Upper lobe of right lung (tissue), 1 donor: ENCODE results near the gene PADI4. TPM values are rescaled to one million over a fixed set of nuclear protein-coding genes. Genes with fewer than 3 reads are reported as not detected.

ENCODE experiments used
- ATAC-seq: fragments of 200-7000 bp; cut with Tn5 transposase; one replicate; pipeline ENCODE4 v1.9.1; 2020; ENCODE audit warnings: mild to moderate bottlenecking, moderate library complexity
- DNase-seq: peaks from one replicate; pipeline ENCODE4 v3.0.0-alpha.2; 2020
- H3K27ac ChIP-seq: fragments of 200-600 bp; one replicate; pipeline ENCODE4 v1.8.0; 2022
- H3K27me3 ChIP-seq: fragments of 200-600 bp; one replicate; pipeline ENCODE4 v1.8.0; 2022; ENCODE audit warnings: mild to moderate bottlenecking
- H3K36me3 ChIP-seq: fragments of 200-600 bp; one replicate; pipeline ENCODE4 v1.8.0; 2022
- H3K4me1 ChIP-seq: fragments of 200-600 bp; one replicate; pipeline ENCODE4 v1.8.0; 2022
- H3K4me3 ChIP-seq: fragments of 200-600 bp; one replicate; pipeline ENCODE4 v1.8.0; 2022; ENCODE audit warnings: mild to moderate bottlenecking
- H3K9me3 ChIP-seq: fragments of 200-600 bp; one replicate; pipeline ENCODE4 v1.8.0; 2022
- CTCF ChIP-seq: fragments of 200-600 bp; IDR thresholded peaks from one replicate; pipeline ENCODE4 v1.8.0; 2022; ENCODE audit warnings: antibody characterized with exemption
- intact Hi-C: fragments of 100-400 bp; cut with DNase I; formaldehyde crosslinking; loops from one replicate; pipeline ENCODE4 v1.11.0; 2022
- total RNA-seq: library from RNA; stranded (reverse); fragmentation: NEBNext Ultra II Directional; extraction: Animal tissue kit (Norgen Biotek cat#: 25700); gene quantifications from one replicate; pipeline ENCODE4 v1.2.1, GENCODE V29; 2021
- donor health status: DM: no; HTN: yes; CAD: no; lungs with severe emphysema.

The PADI4 gene
- total RNA-seq, 1 donor from 2014 or later = 2.3 TPM

- peaks cover 5% of the 10 kb centered on the region for H3K27me3 ChIP-seq
Observed at GRCh38 chr1:17263936-17264335, 44.1 kb upstream of the PADI4 start.

GRCh38 chr1:17264470-17264869 is 43.5 kb upstream of the PADI4 start:
- no peak for ATAC-seq
- H3K4me1 ChIP-seq = no peaks in the 10 kb centered on the region
- no peaks in the 10 kb centered on the region for H3K36me3 ChIP-seq
- TF ChIP-seq CTCF = no peak
- DNase-seq = no peak
- no peak overlapping the region for H3K4me3 ChIP-seq
- H3K9me3 ChIP-seq = no peaks in the 10 kb centered on the region
- H3K27me3 ChIP-seq = peaks cover under 1% of the 10 kb centered on the region
- no peak overlapping the region for H3K27ac ChIP-seq
- intact Hi-C loops = no loop called here

More at GRCh38 chr1:17263936-17264335, 44.1 kb upstream of the PADI4 start:
- ATAC-seq (no peak), DNase-seq (no peak)
- TF ChIP-seq CTCF = no peak
- Histone ChIP-seq H3K36me3 (no peaks in the 10 kb centered on the region), H3K4me1 (no peaks in the 10 kb centered on the region), H3K9me3 (no peaks in the 10 kb centered on the region), H3K27ac (no peak overlapping the region), H3K4me3 (no peak overlapping the region)
- intact Hi-C loops = no loop called here

GRCh38 chr1:17265162-17265561 is 42.8 kb upstream of the PADI4 start:
- ATAC-seq (no peak), DNase-seq (no peak)
- intact Hi-C loops = no loop called here
- TF ChIP-seq CTCF = no peak
- no peak overlapping the region for H3K27ac ChIP-seq
- no peaks in the 10 kb centered on the region for H3K27me3 ChIP-seq
- H3K36me3 ChIP-seq = no peaks in the 10 kb centered on the region
- H3K9me3 ChIP-seq = no peaks in the 10 kb centered on the region
- H3K4me1 ChIP-seq = no peaks in the 10 kb centered on the region
- no peak overlapping the region for H3K4me3 ChIP-seq

DNA sequence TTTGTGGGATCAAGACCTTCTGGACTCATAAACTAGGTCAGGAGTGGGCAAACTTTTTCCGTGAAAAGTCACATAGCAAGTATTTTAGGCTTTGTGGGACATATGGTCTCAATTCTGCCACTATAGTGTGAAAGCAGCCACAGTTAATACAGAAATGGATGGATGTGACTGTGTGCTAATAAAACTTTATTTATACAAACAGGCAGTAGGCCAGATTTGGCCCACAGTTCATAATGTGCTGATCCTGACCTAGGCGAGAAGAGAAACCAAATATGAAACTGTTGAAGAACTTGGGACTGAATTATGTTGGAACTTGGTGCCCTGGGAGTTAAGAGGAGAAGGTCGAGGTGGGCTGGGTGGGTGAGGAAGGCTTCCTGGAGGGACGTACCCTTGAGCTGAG is 42.0 kb upstream of the PADI4 start:
- no peaks in the 10 kb centered on the region for H3K9me3 ChIP-seq
- intact Hi-C loops = no loop called here
- no peaks in the 10 kb centered on the region for H3K27me3 ChIP-seq
- no peak for TF ChIP-seq CTCF
- no peaks in the 10 kb centered on the region for H3K4me1 ChIP-seq
- H3K27ac ChIP-seq = no peak overlapping the region
- no peak overlapping the region for H3K4me3 ChIP-seq
- ATAC-seq = no peak
- DNase-seq = no peak
- no peaks in the 10 kb centered on the region for H3K36me3 ChIP-seq

GRCh38 chr1:17270891-17271765 is 36.9 kb upstream of the PADI4 start:
- H3K4me3 ChIP-seq = no peak overlapping the region
- intact Hi-C loops = no loop called here
- ATAC-seq (no peak), DNase-seq (no peak)
- H3K27me3 ChIP-seq = no peaks in the 10 kb centered on the region
- H3K4me1 ChIP-seq = no peaks in the 10 kb centered on the region
- no peak for TF ChIP-seq CTCF
- H3K36me3 ChIP-seq = no peaks in the 10 kb centered on the region
- no peak overlapping the region for H3K27ac ChIP-seq
- no peaks in the 10 kb centered on the region for H3K9me3 ChIP-seq
